ENCODE measurements around the gene NSL1.

Gene NSL1

GRCh38 chr1:212819726-212820125 is 28.1 kb upstream of the NSL1 start:
- no peak for TF ChIP-seq EZH2phosphoT487 (conservative IDR thresholded peaks at IDR 0.05; ENCODE audit: low read length)
- Histone ChIP-seq H3K4me2 (ENCODE audit: low read depth, low read length, poor library complexity, severe bottlenecking) (no peak overlapping the region), H3K9me3 (ENCODE audit: insufficient read depth, low read length) (no peaks in the 10 kb centered on the region), H3K36me3 (ENCODE audit: low read length) (0 out of 2 replicates have a peak, but pooled peaks cover 2% of the 10 kb centered on the region), H3K4me3 (ENCODE audit: insufficient read depth, low read length, poor library complexity, severe bottlenecking) (no peak overlapping the region), H4K20me1 (ENCODE audit: low read depth, low read length) (no peaks in the 10 kb centered on the region), H3K9ac (ENCODE audit: low read length) (no peak overlapping the region), H2AFZ (ENCODE audit: low read depth, low read length, severe bottlenecking) (no peak overlapping the region), H3F3A (ENCODE audit: insufficient read depth) (no peaks in the 10 kb centered on the region), H3K9me2 (replicated peaks; ENCODE audit: insufficient read depth, low read length) (no peaks in the 10 kb centered on the region), H3K27ac (ENCODE audit: low read depth, low read length) (no peak overlapping the region), H3K27me3 (ENCODE audit: low read length) (no peaks in the 10 kb centered on the region), H3K79me2 (ENCODE audit: insufficient read depth, low read length) (no peaks in the 10 kb centered on the region)

DNA sequence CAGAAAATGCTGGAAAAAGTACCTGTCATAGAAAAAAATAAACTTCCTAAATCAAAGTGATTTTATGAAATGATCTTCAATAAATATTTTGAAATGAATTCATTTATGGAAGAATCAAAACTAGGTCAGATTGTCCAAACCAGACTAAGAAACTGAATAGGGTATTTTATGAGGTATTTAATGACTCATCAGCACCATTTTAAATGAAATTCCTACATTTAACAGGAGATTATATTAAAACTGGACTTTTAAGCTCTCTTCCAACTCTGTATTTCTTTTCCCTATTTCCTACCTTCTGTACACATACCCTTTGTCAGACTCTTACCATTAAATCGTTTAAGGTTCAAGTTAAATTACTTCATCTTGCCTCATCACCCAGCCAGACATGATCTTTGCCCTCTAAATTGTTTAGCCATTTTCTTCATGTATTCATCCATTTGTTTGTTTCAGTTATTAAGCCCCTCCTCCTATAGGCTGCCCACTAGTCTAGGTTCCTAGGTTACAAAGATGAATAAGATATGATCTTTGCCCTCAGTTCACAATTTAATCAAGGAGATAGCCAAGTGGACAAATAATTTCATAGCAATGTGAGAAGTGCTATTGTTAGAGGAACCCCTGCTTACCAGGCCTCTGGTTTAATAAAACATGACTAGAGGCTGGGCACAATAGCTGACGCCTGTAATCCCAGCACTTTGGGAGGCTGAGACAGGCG is 25.1 kb upstream of the NSL1 start:
- no peaks in the 10 kb centered on the region for H3K9me3 ChIP-seq (ENCODE audit: insufficient read depth, low read length)
- H3K27me3 ChIP-seq (ENCODE audit: low read length) = no peaks in the 10 kb centered on the region
- H3K9ac ChIP-seq (ENCODE audit: low read length) = no peak overlapping the region
- TF ChIP-seq CTCF (IDR thresholded peaks at IDR 0.05; ENCODE audit: insufficient read depth, low read length, poor library complexity, severe bottlenecking) (no peak), EZH2phosphoT487 (conservative IDR thresholded peaks at IDR 0.05; ENCODE audit: low read length) (no peak)
- H3K27ac ChIP-seq (ENCODE audit: low read depth, low read length) = no peak overlapping the region
- peaks cover 8% of the 10 kb centered on the region; the same call in 1 of the 2 replicates for H3K36me3 ChIP-seq (ENCODE audit: low read length)
- H2AFZ ChIP-seq (ENCODE audit: low read depth, low read length, severe bottlenecking) = no peak overlapping the region
- H4K20me1 ChIP-seq (ENCODE audit: low read depth, low read length) = no peaks in the 10 kb centered on the region
- no peak overlapping the region for H3K4me2 ChIP-seq (ENCODE audit: low read depth, low read length, poor library complexity, severe bottlenecking)
- no peaks in the 10 kb centered on the region for H3K79me2 ChIP-seq (ENCODE audit: insufficient read depth, low read length)
- H3F3A ChIP-seq (ENCODE audit: insufficient read depth) = no peaks in the 10 kb centered on the region
- no peak overlapping the region for H3K4me3 ChIP-seq (ENCODE audit: insufficient read depth, low read length, poor library complexity, severe bottlenecking)
- H3K9me2 ChIP-seq (replicated peaks; ENCODE audit: insufficient read depth, low read length) = no peaks in the 10 kb centered on the region

DNA sequence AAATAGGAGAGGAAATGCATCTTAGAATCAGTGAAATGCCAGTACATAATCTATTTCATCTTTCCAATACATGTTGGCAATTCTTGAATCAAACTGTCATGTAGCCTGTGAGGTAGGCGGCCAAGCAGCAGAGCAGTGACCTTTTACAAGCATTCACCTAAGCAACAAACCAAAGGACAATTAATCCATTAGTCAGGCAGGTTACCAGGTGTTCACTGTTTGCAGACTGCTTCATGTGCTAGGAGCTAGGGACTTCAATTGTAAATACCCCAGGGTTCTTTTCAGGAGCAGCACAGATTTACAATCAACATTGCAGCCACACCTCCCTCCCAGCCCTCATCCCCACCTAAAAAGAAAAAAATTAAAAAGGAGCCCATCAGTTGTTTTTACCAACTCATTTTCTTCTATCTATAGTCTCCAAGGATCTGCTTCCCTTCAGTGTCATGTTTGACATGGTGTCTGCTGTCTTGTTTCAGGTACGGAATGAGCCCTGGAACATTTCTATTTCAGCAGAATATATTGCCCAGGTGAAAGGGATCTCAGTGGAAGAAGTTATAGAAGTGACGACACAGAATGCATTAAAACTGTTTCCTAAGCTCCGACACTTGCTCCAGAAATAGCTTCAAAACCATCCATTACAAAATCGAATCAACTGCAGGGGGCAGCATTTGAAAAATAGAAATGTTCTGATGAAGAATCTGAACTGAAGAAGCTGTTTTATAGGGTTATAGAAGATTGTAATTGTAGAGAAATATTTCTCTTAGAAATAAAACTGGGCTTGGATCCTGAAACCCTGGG is 23.2 kb upstream of the NSL1 start:
- Histone ChIP-seq H3K9me3 (ENCODE audit: insufficient read depth, low read length) (no peaks in the 10 kb centered on the region), H3K79me2 (ENCODE audit: insufficient read depth, low read length) (no peaks in the 10 kb centered on the region), H3K27me3 (ENCODE audit: low read length) (no peaks in the 10 kb centered on the region), H4K20me1 (ENCODE audit: low read depth, low read length) (no peaks in the 10 kb centered on the region), H3F3A (ENCODE audit: insufficient read depth) (no peaks in the 10 kb centered on the region), H3K4me3 (ENCODE audit: insufficient read depth, low read length, poor library complexity, severe bottlenecking) (no peak overlapping the region), H3K9me2 (replicated peaks; ENCODE audit: insufficient read depth, low read length) (no peaks in the 10 kb centered on the region), H2AFZ (ENCODE audit: low read depth, low read length, severe bottlenecking) (no peak overlapping the region), H3K36me3 (ENCODE audit: low read length) (peaks cover 8% of the 10 kb centered on the region; the same call in 1 of the 2 replicates), H3K27ac (ENCODE audit: low read depth, low read length) (no peak overlapping the region), H3K9ac (ENCODE audit: low read length) (no peak overlapping the region), H3K4me2 (ENCODE audit: low read depth, low read length, poor library complexity, severe bottlenecking) (no peak overlapping the region)
- TF ChIP-seq CTCF (IDR thresholded peaks at IDR 0.05; ENCODE audit: insufficient read depth, low read length, poor library complexity, severe bottlenecking) (no peak), EZH2phosphoT487 (conservative IDR thresholded peaks at IDR 0.05; ENCODE audit: low read length) (no peak)

DNA sequence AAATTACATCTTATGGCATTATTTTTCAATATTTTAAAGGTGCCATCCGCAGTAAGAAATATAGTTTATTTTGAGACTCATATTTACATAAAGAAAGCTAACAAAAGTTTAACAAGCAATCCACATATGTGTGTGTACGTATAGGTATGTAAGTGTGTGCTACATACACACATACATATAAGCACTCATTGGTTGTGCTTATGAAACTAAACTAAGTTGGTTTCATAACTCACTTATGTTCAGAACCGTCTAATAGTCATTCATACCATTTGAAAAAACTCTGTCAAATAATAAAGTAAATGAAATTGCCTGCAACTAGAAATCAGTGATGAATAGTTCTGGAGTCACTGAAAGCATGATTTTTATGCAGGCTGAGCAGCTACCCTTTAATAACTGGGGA is 14.2 kb upstream of the NSL1 start:
- H3K36me3 ChIP-seq (ENCODE audit: low read length) = peaks cover 37% of the 10 kb centered on the region
- no peaks in the 10 kb centered on the region for H3K9me3 ChIP-seq (ENCODE audit: insufficient read depth, low read length)
- H2AFZ ChIP-seq (ENCODE audit: low read depth, low read length, severe bottlenecking) = no peak overlapping the region
- no peaks in the 10 kb centered on the region for H3K27me3 ChIP-seq (ENCODE audit: low read length)
- no peak overlapping the region for H3K27ac ChIP-seq (ENCODE audit: low read depth, low read length)
- H3K79me2 ChIP-seq (ENCODE audit: insufficient read depth, low read length) = no peaks in the 10 kb centered on the region
- no peak for TF ChIP-seq EZH2phosphoT487 (conservative IDR thresholded peaks at IDR 0.05; ENCODE audit: low read length)
- TF ChIP-seq CTCF (IDR thresholded peaks at IDR 0.05; ENCODE audit: insufficient read depth, low read length, poor library complexity, severe bottlenecking) = no peak
- H3K9me2 ChIP-seq (replicated peaks; ENCODE audit: insufficient read depth, low read length) = no peaks in the 10 kb centered on the region
- no peak overlapping the region for H3K4me3 ChIP-seq (ENCODE audit: insufficient read depth, low read length, poor library complexity, severe bottlenecking)
- peaks cover 3% of the 10 kb centered on the region; the same call in 1 of the 2 replicates for H3F3A ChIP-seq (ENCODE audit: insufficient read depth)
- H4K20me1 ChIP-seq (ENCODE audit: low read depth, low read length) = no peaks in the 10 kb centered on the region
- H3K9ac ChIP-seq (ENCODE audit: low read length) = no peak overlapping the region
- no peak overlapping the region for H3K4me2 ChIP-seq (ENCODE audit: low read depth, low read length, poor library complexity, severe bottlenecking)

All from SU-DHL-6 (cell line).